Common myeloid progenitor, CD34-positive (primary cell): Measurements from ENCODE around the gene GRAMD1C.

Source experiments
- CTCF ChIA-PET: fragments of 350-600 bp; sonication (Branson Sonifier 250); formaldehyde crosslinking; loops from one replicate; lab custom pipeline; 2021; ENCODE audit warnings: antibody characterized with exemption; lab: Charles Lee
- POLR2A ChIA-PET: fragments of 350-600 bp; sonication (Branson Sonifier 250); formaldehyde crosslinking; loops from one replicate; lab custom pipeline; 2021; ENCODE audit warnings: antibody characterized with exemption; lab: Charles Lee
- DNase-seq, 3 donors: peaks; one replicate each; pipeline versions ENCODE4 v3.0.0 to v3.0.0-alpha.2; 2013
- H3K27ac ChIP-seq, 2 experiments: 1 replicate in 1 of 2; 2 replicates in 1 of 2; pipeline ENCODE4 v1.7.0; 2013; ENCODE audit warnings: inconsistent platforms in 2 of 2, low read length in 2 of 2, mild to moderate bottlenecking in 2 of 2, low read depth in 1 of 2, moderate library complexity in 1 of 2; ENCODE audit not compliant: severe bottlenecking in 2 of 2, insufficient read depth in 1 of 2, poor library complexity in 1 of 2
- H3K27me3 ChIP-seq, 5 experiments: replicated peaks in 2 of 5; 1 replicate in 3 of 5; 2 replicates in 2 of 5; pipeline versions ENCODE4 v1.6.1 to v1.7.0; 2013; ENCODE audit warnings: low read length in 4 of 5, mild to moderate bottlenecking in 2 of 5, moderate library complexity in 2 of 5, inconsistent platforms in 1 of 5; ENCODE audit not compliant: insufficient read depth in 5 of 5, control insufficient read depth in 4 of 5
- H3K36me3 ChIP-seq, 4 experiments: 1 replicate in 2 of 4; 2 replicates in 2 of 4; pipeline versions ENCODE4 v1.6.1 to v1.7.0; 2013; ENCODE audit warnings: low read length in 3 of 4, control low read depth in 1 of 4, mild to moderate bottlenecking in 1 of 4; ENCODE audit not compliant: control insufficient read depth in 4 of 4, insufficient read depth in 4 of 4
- H3K4me1 ChIP-seq, 4 experiments: 1 replicate in 3 of 4; 2 replicates in 1 of 4; pipeline versions ENCODE4 v1.6.1 to v1.7.1; 2013; ENCODE audit warnings: low read length in 3 of 4, mild to moderate bottlenecking in 3 of 4, control low read depth in 1 of 4, inconsistent platforms in 1 of 4, moderate library complexity in 1 of 4; ENCODE audit not compliant: control insufficient read depth in 4 of 4, insufficient read depth in 4 of 4; ENCODE audit errors: control extremely low read depth in 1 of 4
- H3K4me3 ChIP-seq, 7 experiments: 1 replicate in 4 of 7; 2 replicates in 3 of 7; pipeline versions ENCODE4 v1.5.1 to v1.7.0; 2013; ENCODE audit warnings: mild to moderate bottlenecking in 7 of 7, low read length in 6 of 7, moderate library complexity in 6 of 7, inconsistent platforms in 2 of 7, low read depth in 2 of 7, control low read depth in 1 of 7; ENCODE audit not compliant: insufficient read depth in 4 of 7, control insufficient read depth in 1 of 7; ENCODE audit errors: extremely low read depth in 1 of 7
- H3K9me3 ChIP-seq, 5 experiments: 1 replicate in 4 of 5; 2 replicates in 1 of 5; pipeline versions ENCODE4 v1.6.1 to v1.7.1; 2013; ENCODE audit warnings: low read length in 4 of 5, mild to moderate bottlenecking in 2 of 5, inconsistent platforms in 1 of 5, low read depth in 1 of 5, moderate library complexity in 1 of 5; ENCODE audit not compliant: control insufficient read depth in 4 of 5, insufficient read depth in 2 of 5; ENCODE audit errors: control extremely low read depth in 1 of 5
- WGBS: methylation state at CpG from one replicate; pipeline ENCODE4 v1.1.5; 2013; ENCODE audit not compliant: insufficient coverage; 5-methylcytosine and 5-hydroxymethylcytosine counted together

The GRAMD1C gene

GRCh38 chr3:113927556-113927955 is 89.0 kb downstream of the GRAMD1C start:
- Histone ChIP-seq H3K4me1 (peaks cover 0 to 15% (median 12%) of the 10 kb centered on the region in 4 experiments), H3K9me3 (peaks cover 0 to 10% (median 3%) of the 10 kb centered on the region in 5 experiments), H3K4me3 (peak overlapping the region in 1 of 7 experiments; percentile 9), H3K27me3 (no peaks in the 10 kb centered on the region), H3K27ac (no peak overlapping the region), H3K36me3 (no peaks in the 10 kb centered on the region)
- 45% methylated on average over 5 of the region's 5 CpGs for WGBS
- CTCF ChIA-PET = interaction anchor here (0.8 to 1.9 kb wide), 4 partner anchors 11 to 191 kb away, joined by 3 to 5 read pairs (median 4); no protein-coding TSS in a partner anchor
- POLR2A ChIA-PET = no interaction called here
- peak; percentile 25 to 91 (median 83) for DNase-seq

DNA sequence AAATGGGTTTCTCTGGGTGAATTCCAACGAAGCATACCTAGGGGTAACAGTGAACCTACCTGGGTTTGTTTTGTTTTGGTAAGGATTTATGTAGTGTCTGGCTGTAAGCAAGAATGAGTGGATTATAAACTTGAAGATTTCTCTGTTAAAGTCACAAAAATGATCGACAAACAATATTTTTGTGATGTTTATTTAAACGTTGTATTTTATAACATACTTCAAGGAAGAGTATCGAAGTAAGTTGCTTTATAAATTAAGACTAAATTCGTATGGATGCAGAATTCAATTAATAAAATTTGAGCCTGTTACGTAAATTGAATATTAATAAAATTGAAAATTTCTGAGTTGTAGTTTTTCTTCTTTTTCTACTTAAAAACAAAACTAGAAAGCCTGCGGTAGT is 108.2 kb downstream of the GRAMD1C start:
- DNase-seq = no peak
- Histone ChIP-seq H3K27me3 (no peaks in the 10 kb centered on the region), H3K36me3 (no peaks in the 10 kb centered on the region), H3K27ac (no peak overlapping the region), H3K4me1 (peaks cover 3 to 20% (median 15%) of the 10 kb centered on the region in 4 experiments), H3K4me3 (peak overlapping the region in 5 of 7 experiments; percentile 67 to 85 (median 82)), H3K9me3 (no peaks in the 10 kb centered on the region)
- POLR2A ChIA-PET = no interaction called here
- no CpG with 5 or more reads among the region's 7 CpGs for WGBS
- CTCF ChIA-PET = no interaction called here

DNA sequence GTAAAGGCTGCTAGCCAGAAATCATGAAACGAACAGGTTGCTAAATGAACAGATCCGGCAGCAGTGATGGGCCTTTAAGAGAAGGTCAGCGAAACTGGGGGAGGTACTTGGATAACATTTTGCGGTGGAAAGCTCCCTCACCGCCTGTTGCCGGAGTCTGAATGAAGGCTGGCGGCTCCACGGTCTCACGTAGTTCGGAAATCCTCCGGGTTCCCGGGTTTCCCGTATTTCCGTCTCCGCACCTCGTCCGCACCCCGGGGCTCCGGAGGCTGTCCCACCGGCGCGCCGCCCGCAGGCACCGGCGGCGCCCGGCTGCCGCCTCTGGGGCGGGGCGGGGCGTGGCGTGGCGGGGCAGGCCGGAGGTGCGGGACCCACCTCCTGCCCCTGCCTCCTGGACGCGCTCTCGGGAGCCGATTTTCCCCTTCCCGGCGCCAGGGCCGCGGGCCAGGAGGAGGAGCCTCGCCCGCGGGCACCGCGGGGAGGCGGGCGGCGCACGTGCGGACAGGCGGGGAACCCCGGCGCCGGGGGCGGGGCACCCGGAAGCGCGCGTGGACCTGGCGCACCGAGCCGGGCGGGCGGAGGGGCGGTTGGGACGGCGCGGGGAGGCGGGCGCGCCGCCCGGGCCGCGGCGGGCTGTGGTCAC is 108.9 kb downstream of the GRAMD1C start, which contains the start of gene ZDHHC23:
Gene ZDHHC23, plus strand, starts transcription at position 642 of the 643 bp plus-strand sequence. CDS start 790 bp downstream, outside the sequence.
- H3K36me3 ChIP-seq = peaks cover 0 to 1% (median 0%) of the 10 kb centered on the region in 4 experiments
- no peak within 1 kb of the TSS for H3K27ac ChIP-seq
- H3K27me3 ChIP-seq = no peaks in the 10 kb centered on the region
- peaks cover 3 to 20% (median 15%) of the 10 kb centered on the region in 4 experiments for H3K4me1 ChIP-seq
- ChIA-PET CTCF (no interaction called here), POLR2A (no interaction called here)
- H3K4me3 ChIP-seq = peak within 1 kb of the TSS; percentile 67 to 85 (median 79)
- peak; percentile 61 to 75 (median 71) for DNase-seq
- under 1% methylated on average over 58 of the region's 80 CpGs for whole genome bisulfite sequencing
- H3K9me3 ChIP-seq = no peaks in the 10 kb centered on the region

- WGBS = 5% methylated on average over 44 of the region's 65 CpGs
- peaks cover 0 to 3% (median 0%) of the 10 kb centered on the region in 4 experiments for H3K36me3 ChIP-seq
- peak overlapping the region; percentile 67 to 85 (median 79) for H3K4me3 ChIP-seq
- H3K9me3 ChIP-seq = no peaks in the 10 kb centered on the region
- peak; percentile 8 to 55 (median 40) for DNase-seq
- no peaks in the 10 kb centered on the region for H3K27me3 ChIP-seq
- H3K27ac ChIP-seq = no peak overlapping the region
- ChIA-PET POLR2A (no interaction called here), CTCF (no interaction called here)
- H3K4me1 ChIP-seq = peaks cover 3 to 20% (median 15%) of the 10 kb centered on the region in 4 experiments
Observed at GRCh38 chr3:113948015-113948917, 109.7 kb downstream of the GRAMD1C start.

- Histone ChIP-seq H3K4me1 (peaks cover 5 to 32% (median 27%) of the 10 kb centered on the region in 4 experiments), H3K9me3 (no peaks in the 10 kb centered on the region), H3K27ac (no peak overlapping the region), H3K4me3 (no peak overlapping the region), H3K27me3 (no peaks in the 10 kb centered on the region), H3K36me3 (peaks cover 0 to 7% (median 4%) of the 10 kb centered on the region in 4 experiments)
- ChIA-PET POLR2A (no interaction called here), CTCF (interaction anchor here (2.0 kb wide), 1 partner anchor 10 kb away, joined by 7 read pairs; no protein-coding TSS in a partner anchor)
- no peak for DNase-seq
Observed at GRCh38 chr3:113952921-113953320, 114.3 kb downstream of the GRAMD1C start.

- 2% methylated on average over 6 of the region's 7 CpGs for WGBS
Observed at GRCh38 chr3:113953677-113954076, 115.1 kb downstream of the GRAMD1C start.

More at GRCh38 chr3:113953677-113954076, 115.1 kb downstream of the GRAMD1C start:
- CTCF ChIA-PET = interaction anchor here (2.0 kb wide), 1 partner anchor 9 kb away, joined by 7 read pairs; no protein-coding TSS in a partner anchor
- peak in 2 of 3 donors; percentile 14 to 25 for DNase-seq
- H3K27ac ChIP-seq = no peak overlapping the region
- H3K9me3 ChIP-seq = no peaks in the 10 kb centered on the region
- H3K36me3 ChIP-seq = peaks cover 0 to 15% (median 6%) of the 10 kb centered on the region in 4 experiments
- H3K4me1 ChIP-seq = peaks cover 4 to 24% (median 20%) of the 10 kb centered on the region in 4 experiments
- POLR2A ChIA-PET = no interaction called here
- peak overlapping the region in 3 of 7 experiments; percentile 8 to 34 (median 22) for H3K4me3 ChIP-seq
- no peaks in the 10 kb centered on the region for H3K27me3 ChIP-seq
